Tibial artery (tissue), 4 donors: ENCODE data around the gene ERGIC1.

Source experiments
- DNase-seq, 2 donors: peaks; one replicate each; pipeline ENCODE4 v3.0.0-alpha.2; 2019
- H3K27ac ChIP-seq, 2 donors: fragments of 200-600 bp; sonication (generic) in 1 of 2; 1 replicate in 1 of 2; 2 replicates in 1 of 2; pipeline ENCODE4 v1.5.1; 2018 to 2019; ENCODE audit warnings: mild to moderate bottlenecking in 1 of 2
- H3K27me3 ChIP-seq, 2 donors: fragments of 200-600 bp; sonication (generic) in 1 of 2; one replicate each; pipeline versions ENCODE4 v1.5.1 to v1.6.0; 2016 to 2019
- H3K36me3 ChIP-seq, 3 donors: fragments of 200-600 bp; sonication (generic) in 2 of 3; one replicate each; pipeline ENCODE4 v1.5.1; 2016 to 2019; ENCODE audit warnings: mild to moderate bottlenecking in 2 of 3
- H3K4me1 ChIP-seq, 4 donors: fragments of 200-600 bp; sonication (generic) in 2 of 4; 1 replicate in 3 of 4; 2 replicates in 1 of 4; pipeline ENCODE4 v1.5.1; 2016 to 2019
- H3K4me3 ChIP-seq, 2 donors: fragments of 200-600 bp; sonication (generic) in 1 of 2; 1 replicate in 1 of 2; 2 replicates in 1 of 2; pipeline ENCODE4 v1.5.1; 2018 to 2019; ENCODE audit warnings: mild to moderate bottlenecking in 2 of 2
- H3K9me3 ChIP-seq, 3 donors: fragments of 200-600 bp; sonication (generic) in 1 of 3; one replicate each; pipeline ENCODE4 v1.5.1; 2016 to 2019
- CTCF ChIP-seq, 2 experiments: fragments of 200-600 bp in 1 of 2; fragments of 450-650 bp in 1 of 2; IDR thresholded peaks; one replicate each; pipeline ENCODE4 v1.5.1; 2017 to 2019; ENCODE audit warnings: antibody characterized with exemption in 2 of 2, mild to moderate bottlenecking in 1 of 2, moderate library complexity in 1 of 2
- intact Hi-C: fragments of 100-400 bp; cut with DNase I; formaldehyde crosslinking; loops from one replicate; pipeline ENCODE4 v1.15.0; 2023; ENCODE audit warnings: low total_unique reads

ERGIC1 gene

GRCh38 chr5:172984244-172984953 lies 150.3 kb downstream of the ERGIC1 start:
- DNase-seq, result peak; percentile 89 to 93
- Histone ChIP-seq H3K9me3 (no peaks in the 10 kb centered on the region), H3K27ac (peak overlapping the region; percentile 94 to 99), H3K4me1 (peaks cover 0 to 47% (median 19%) of the 10 kb centered on the region in 4 donors), H3K4me3 (peak overlapping the region; percentile 81 to 97), H3K36me3 (peaks cover 12 to 24% (median 16%) of the 10 kb centered on the region in 3 donors), H3K27me3 (no peaks in the 10 kb centered on the region)
- intact Hi-C loops, result loop anchor here (2.0 to 5.0 kb wide), 3 partner anchors 73 to 298 kb away; partner anchors contain the start of genes BNIP1 and CREBRF
- TF ChIP-seq CTCF (IDR thresholded peaks at IDR 0.05), result peak; percentile 39 to 46

- H3K27ac ChIP-seq, result peak overlapping the region in 1 of 2 donors; percentile 27
- no peak for TF ChIP-seq CTCF (IDR thresholded peaks at IDR 0.05)
- H3K9me3 ChIP-seq, result no peaks in the 10 kb centered on the region
- peak overlapping the region in 1 of 2 donors; percentile 97 for H3K4me3 ChIP-seq
- H3K27me3 ChIP-seq, result no peaks in the 10 kb centered on the region
- no peak for DNase-seq
- H3K36me3 ChIP-seq, result peaks cover 12 to 24% (median 16%) of the 10 kb centered on the region in 3 donors
- H3K4me1 ChIP-seq, result peaks cover 0 to 55% (median 21%) of the 10 kb centered on the region in 4 donors
- intact Hi-C loops, result loop anchor here (2.0 kb wide), 1 partner anchor 159 kb away; the partner anchor contains the start of gene BNIP1
Observed at GRCh38 chr5:172985596-172985995, 151.5 kb downstream of the ERGIC1 start.

- Histone ChIP-seq H3K27me3 (no peaks in the 10 kb centered on the region), H3K36me3 (peaks cover 12 to 36% (median 31%) of the 10 kb centered on the region in 3 donors), H3K27ac (no peak overlapping the region), H3K9me3 (no peaks in the 10 kb centered on the region), H3K4me1 (peaks cover 0 to 46% (median 18%) of the 10 kb centered on the region in 4 donors), H3K4me3 (no peak overlapping the region)
- DNase-seq, result no peak
- intact Hi-C loops, result no loop called here
- TF ChIP-seq CTCF (IDR thresholded peaks at IDR 0.05), result no peak
Observed at GRCh38 chr5:172988276-172988675, 154.2 kb downstream of the ERGIC1 start.

- Histone ChIP-seq H3K27me3 (no peaks in the 10 kb centered on the region), H3K27ac (no peak overlapping the region), H3K36me3 (peaks cover 22 to 48% (median 45%) of the 10 kb centered on the region in 3 donors), H3K9me3 (no peaks in the 10 kb centered on the region), H3K4me3 (no peak overlapping the region), H3K4me1 (peaks cover 0 to 34% (median 17%) of the 10 kb centered on the region in 4 donors)
- intact Hi-C loops, result no loop called here
- no peak for TF ChIP-seq CTCF (IDR thresholded peaks at IDR 0.05)
- no peak for DNase-seq
Observed at GRCh38 chr5:172990776-172991175, 156.7 kb downstream of the ERGIC1 start.

GRCh38 chr5:172994405-172994804 lies 160.4 kb downstream of the ERGIC1 start:
- Histone ChIP-seq H3K27me3 (no peaks in the 10 kb centered on the region), H3K27ac (no peak overlapping the region), H3K4me1 (peaks cover 0 to 20% (median 9%) of the 10 kb centered on the region in 4 donors), H3K36me3 (peaks cover 18 to 53% (median 50%) of the 10 kb centered on the region in 3 donors), H3K4me3 (no peak overlapping the region), H3K9me3 (no peaks in the 10 kb centered on the region)
- no peak for TF ChIP-seq CTCF (IDR thresholded peaks at IDR 0.05)
- intact Hi-C loops, result no loop called here
- DNase-seq, result no peak
